Type B pancreatic cell (in vitro differentiated cells): Measurements from ENCODE around the gene CT55. TPM values are rescaled to one million over a fixed set of nuclear protein-coding genes. Genes with fewer than 3 reads are reported as not detected.
"Not testable (repeated sequence)": the region's sequence is repeated elsewhere in the genome, so short reads cannot be mapped to it uniquely, and the experiment has no call there.

Experiments
- DNase-seq: peaks from one replicate; pipeline ENCODE4 v3.0.0; 2021; ENCODE audit warnings: mixed read lengths; ENCODE audit not compliant: unreplicated experiment; ENCODE audit errors: extremely low spot score
- H3K27ac Mint-ChIP-seq: 2 replicates; pipeline ENCODE4 v1.8.0; 2021; ENCODE audit warnings: mild to moderate bottlenecking, mixed read lengths
- H3K27me3 Mint-ChIP-seq: 2 replicates; pipeline ENCODE4 v1.8.0; 2021; ENCODE audit warnings: mixed read lengths
- H3K36me3 Mint-ChIP-seq: 2 replicates; pipeline ENCODE4 v1.8.0; 2021; ENCODE audit warnings: mixed read lengths
- H3K4me1 Mint-ChIP-seq: one replicate; pipeline ENCODE4 v1.8.0; 2021; ENCODE audit warnings: mixed read lengths; ENCODE audit not compliant: unreplicated experiment
- H3K4me3 Mint-ChIP-seq: 2 replicates; pipeline ENCODE4 v1.8.0; 2021; ENCODE audit warnings: mild to moderate bottlenecking, mixed read lengths
- H3K9me3 Mint-ChIP-seq: 2 replicates; pipeline ENCODE4 v1.8.0; 2021; ENCODE audit warnings: mixed read lengths
- CTCF ChIP-seq: fragments of 200-600 bp; sonication (generic); conservative IDR thresholded peaks from 2 replicates; pipeline ENCODE4 v1.5.0; 2021; ENCODE audit warnings: antibody characterized with exemption, mild to moderate bottlenecking
- long read RNA-seq: library from polyadenylated mRNA; unstranded; transcript quantifications from one replicate; pipeline ENCODE4 v2.0.0, GENCODE V29; 2020
- total RNA-seq: library from RNA; stranded (reverse); gene quantifications from 2 replicates; pipeline ENCODE4 v1.2.1, GENCODE V29; 2021; ENCODE audit warnings: low replicate concordance

The CT55 gene
- not detected in 2 replicates for total RNA-seq
- long read RNA-seq, result 0 reads

- no peaks in the 10 kb centered on the region for H3K4me1 Mint-ChIP-seq
- no peaks in the 10 kb centered on the region for H3K9me3 Mint-ChIP-seq
Observed at GRCh38 chrX:135170877-135171519, at the start of gene CT55. CT55 (minus strand) TSS chrX:135171398; CDS start chrX:135171171, 227 bp downstream.

GRCh38 chrX:135213200-135213844 lies 42.1 kb upstream of the CT55 start:
- H3K4me3 Mint-ChIP-seq, result no peak overlapping the region
- no peak for TF ChIP-seq CTCF
- no peaks in the 10 kb centered on the region for H3K9me3 Mint-ChIP-seq
- DNase-seq, result no peak
- H3K36me3 Mint-ChIP-seq, result no peaks in the 10 kb centered on the region
- H3K27me3 Mint-ChIP-seq, result no peaks in the 10 kb centered on the region
- no peak overlapping the region for H3K27ac Mint-ChIP-seq
- no peaks in the 10 kb centered on the region for H3K4me1 Mint-ChIP-seq

More at GRCh38 chrX:135170877-135171519, at the start of gene CT55:
- TF ChIP-seq CTCF, result no peak
- no peak within 1 kb of the TSS for H3K27ac Mint-ChIP-seq
- no peak within 1 kb of the TSS for H3K4me3 Mint-ChIP-seq
- no peaks in the 10 kb centered on the region for H3K27me3 Mint-ChIP-seq
- DNase-seq, result no peak
- H3K36me3 Mint-ChIP-seq, result no peaks in the 10 kb centered on the region

GRCh38 chrX:135206427-135206826 lies 35.2 kb upstream of the CT55 start:
- DNase-seq, H3K36me3 Mint-ChIP-seq, H3K27ac Mint-ChIP-seq, H3K9me3 Mint-ChIP-seq, H3K27me3 Mint-ChIP-seq, H3K4me3 Mint-ChIP-seq, H3K4me1 Mint-ChIP-seq: not testable (repeated sequence)
- TF ChIP-seq CTCF, result peak; percentile 66

GRCh38 chrX:135200297-135200696 lies 29.1 kb upstream of the CT55 start:
- DNase-seq, result no peak
- Mint-ChIP-seq H3K27me3 (peaks cover 4% of the 10 kb centered on the region), H3K27ac (no peak overlapping the region), H3K9me3 (no peaks in the 10 kb centered on the region), H3K36me3 (no peaks in the 10 kb centered on the region), H3K4me3 (no peak overlapping the region), H3K4me1 (no peaks in the 10 kb centered on the region)
- TF ChIP-seq CTCF, result no peak

GRCh38 chrX:135194684-135195083 lies 23.5 kb upstream of the CT55 start:
- no peak for TF ChIP-seq CTCF
- DNase-seq, result no peak
- H3K4me3 Mint-ChIP-seq, result no peak overlapping the region
- no peak overlapping the region for H3K27ac Mint-ChIP-seq
- no peaks in the 10 kb centered on the region for H3K36me3 Mint-ChIP-seq
- no peaks in the 10 kb centered on the region for H3K4me1 Mint-ChIP-seq
- H3K9me3 Mint-ChIP-seq, result no peaks in the 10 kb centered on the region
- H3K27me3 Mint-ChIP-seq, result no peaks in the 10 kb centered on the region
